T-helper 2 cell (primary cell): ENCODE results near the gene PFN3.
A peak's percentile ranks its signal among the peaks of the same experiment; 100 is the strongest.
"Not testable (repeated sequence)": the region's sequence is repeated elsewhere in the genome, so short reads cannot be mapped to it uniquely, and the experiment has no call there.

Experiments used
- DNase-seq, 5 experiments: peaks; one replicate each; pipeline versions ENCODE4 v3.0.0 to v3.0.0-alpha.2; 2012 to 2022

The PFN3 gene

DNA sequence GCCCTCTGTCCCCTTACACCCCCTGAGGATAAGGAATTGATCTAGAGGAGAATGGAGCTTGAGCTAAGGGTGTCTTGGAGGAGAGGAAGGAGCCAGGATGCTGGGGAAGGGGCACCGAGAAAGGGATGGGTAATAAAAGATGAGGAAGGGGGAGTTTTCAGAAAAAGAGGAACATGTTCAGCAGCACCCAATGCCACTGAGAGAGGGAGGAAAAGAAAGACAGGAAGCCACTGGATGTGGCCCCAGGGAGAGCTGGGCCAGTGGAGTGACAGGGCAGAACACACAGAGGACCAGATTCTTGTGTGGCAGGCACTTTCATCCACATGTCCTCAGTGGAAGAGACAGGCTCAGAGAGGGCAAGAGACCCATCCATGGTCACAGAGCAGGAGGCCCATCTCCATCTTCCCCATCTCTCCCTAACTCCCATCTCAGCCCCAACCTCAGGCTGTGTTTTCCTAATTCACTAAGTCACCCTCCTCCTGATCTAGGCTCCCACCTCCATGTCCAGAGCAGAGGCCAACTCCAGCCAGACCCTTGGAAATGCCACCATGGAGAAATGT, 7.2 kb downstream of the PFN3 start:
- DNase-seq: no peak

DNA sequence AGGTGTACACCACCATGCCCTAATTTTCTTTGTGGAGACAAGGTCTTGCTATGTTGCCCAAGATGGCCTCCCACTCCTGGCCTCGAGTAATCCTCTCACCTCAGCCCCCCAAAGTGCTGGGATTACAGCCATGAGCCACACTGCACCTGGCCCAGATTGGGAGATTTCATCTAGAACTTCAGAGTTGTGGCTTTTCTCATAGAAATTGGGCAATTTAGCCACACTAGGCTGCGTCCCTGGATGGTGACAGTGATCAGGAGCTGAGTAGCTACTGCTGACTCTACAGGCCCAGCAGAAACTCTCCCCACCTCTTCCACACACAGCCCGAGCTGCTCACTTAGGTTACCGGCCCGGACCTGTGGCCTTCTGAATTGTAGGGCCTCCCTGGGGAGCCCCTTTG, 7.7 kb downstream of the PFN3 start:
- DNase-seq: no peak

DNA sequence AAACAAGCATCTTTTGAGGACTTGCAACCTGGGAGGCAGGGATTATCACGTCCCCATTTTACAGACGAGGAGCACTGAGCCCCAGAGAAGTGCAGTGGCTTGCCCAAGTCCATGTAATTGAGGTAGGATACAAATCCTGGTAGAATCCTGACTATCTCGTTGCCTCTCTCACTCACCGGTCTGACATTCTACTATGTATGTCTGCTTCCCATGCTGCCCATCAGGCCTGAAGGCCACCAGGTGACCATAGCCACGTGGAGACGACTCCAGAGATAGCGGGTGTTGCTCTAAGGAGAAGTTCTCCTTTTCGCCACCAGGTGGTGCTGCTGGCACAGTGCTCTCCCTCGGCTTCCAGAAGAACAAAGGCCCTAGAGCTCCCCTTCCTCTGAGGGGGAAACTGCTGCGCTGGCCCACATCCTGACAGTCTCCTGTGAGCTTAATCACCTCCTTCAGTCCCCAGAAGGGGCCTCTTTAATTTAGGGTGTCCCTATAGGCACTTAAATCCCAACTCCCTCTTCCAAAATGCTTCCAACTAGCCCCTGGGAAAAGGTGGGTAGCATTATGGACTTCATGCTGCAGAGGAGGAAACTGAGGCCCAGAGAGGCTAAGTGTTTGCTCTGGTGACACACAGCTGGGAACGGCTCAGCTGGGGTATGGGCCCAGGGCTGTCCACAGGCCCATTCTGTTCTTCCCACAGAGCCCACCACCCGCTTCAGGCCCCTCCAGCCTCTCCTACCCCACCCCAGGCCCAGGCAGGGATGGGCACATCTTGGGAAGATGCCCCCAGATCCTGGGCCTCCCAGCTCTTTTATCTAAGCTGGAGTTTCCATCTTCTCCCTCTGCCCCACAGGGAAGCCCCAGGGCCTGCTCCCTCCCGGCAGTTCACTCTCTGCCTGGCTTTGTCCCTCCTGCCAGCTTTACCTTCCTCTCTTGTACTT, 9.8 kb downstream of the PFN3 start:
- DNase-seq: peak; percentile 56 to 89 (median 80)

DNA sequence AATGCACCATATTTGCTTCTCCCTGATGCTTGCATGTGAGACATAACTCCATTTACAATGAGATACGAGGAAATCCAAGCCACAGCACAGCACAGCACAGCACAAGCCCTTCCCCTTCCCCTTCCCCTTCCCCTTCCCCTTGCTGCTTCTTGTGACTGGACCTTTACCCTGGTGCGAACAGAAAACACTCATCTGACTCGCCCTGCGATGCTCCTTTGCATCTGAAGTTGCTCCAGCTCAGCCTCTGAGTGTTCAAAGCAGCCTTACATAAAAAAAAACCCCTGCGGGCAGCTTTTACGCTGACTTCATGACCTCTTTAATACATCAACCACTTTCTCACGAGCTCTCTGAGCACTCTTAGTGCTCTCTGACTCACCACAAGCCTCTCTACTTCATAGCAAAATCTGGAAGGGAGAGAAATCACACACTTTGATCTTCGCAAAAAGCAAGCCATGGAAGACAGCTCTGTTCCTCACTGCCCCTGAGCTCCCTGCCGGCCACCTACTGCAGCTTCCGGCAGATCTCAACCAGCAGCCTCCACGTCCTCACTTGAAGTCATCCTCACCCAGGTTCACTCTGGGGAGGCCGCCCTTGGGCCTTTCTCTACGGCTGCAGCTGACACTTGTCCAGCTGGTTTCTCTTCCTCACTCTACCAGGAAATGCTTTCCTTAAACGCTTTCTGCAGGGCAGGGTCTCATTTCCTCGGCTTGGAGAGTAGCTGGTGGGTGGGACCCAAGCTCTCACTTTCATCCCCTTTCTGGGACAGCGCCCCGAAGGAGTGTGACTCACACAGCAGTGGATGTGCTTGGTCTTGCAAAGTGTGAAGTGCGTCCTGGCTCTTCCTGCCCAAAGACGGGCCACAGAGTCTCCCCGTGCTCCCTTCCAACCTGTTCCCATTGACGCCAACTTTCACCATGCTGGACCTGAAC, 11.0 kb downstream of the PFN3 start:
- peak in 4 of 5 experiments; percentile 27 to 88 (median 58) for DNase-seq

DNA sequence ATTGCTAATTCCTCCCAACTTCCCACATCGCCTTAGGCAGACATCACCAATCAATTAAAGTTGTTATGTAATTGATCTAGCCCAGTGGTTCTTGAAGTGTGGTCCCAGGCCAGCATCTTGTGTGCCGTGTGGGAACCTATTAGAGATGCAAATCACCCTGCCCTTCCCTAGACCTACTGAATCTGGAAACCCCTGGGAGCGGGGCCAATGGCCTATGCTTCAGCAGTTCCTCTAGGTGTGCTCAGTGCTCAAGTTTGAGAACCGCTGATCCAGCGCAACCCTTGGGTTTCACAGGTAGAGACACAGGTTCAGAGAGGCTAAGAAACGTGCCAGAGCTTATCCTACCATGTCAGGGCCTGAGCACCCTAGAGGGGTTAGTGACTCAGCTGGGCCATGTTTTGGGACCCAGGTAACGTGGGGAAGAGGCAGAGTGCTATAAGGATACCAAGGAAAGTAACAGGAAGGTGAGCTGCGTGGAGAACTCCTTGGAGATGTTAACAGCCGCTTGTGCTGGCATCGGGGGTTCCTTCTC, 11.9 kb downstream of the PFN3 start:
- no peak for DNase-seq

DNA sequence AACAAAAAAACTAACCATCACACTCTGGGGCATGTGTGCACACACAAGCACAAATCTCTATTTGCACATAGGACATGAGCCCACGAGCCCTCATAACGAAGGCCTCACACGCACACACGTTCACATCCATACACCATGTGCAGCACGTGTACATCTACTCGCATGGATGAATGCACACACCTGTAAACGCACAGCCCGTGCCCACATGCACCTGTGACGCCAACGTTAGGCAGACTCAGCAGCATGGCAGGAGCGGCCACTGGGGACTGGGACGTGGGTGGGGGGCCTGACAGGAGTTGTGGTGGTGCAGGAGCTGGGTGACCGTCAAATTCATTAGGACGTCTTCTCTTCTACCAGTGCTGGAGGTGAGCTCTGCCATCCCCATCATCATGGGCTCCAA, 13.1 kb downstream of the PFN3 start:
- no peak for DNase-seq

DNA sequence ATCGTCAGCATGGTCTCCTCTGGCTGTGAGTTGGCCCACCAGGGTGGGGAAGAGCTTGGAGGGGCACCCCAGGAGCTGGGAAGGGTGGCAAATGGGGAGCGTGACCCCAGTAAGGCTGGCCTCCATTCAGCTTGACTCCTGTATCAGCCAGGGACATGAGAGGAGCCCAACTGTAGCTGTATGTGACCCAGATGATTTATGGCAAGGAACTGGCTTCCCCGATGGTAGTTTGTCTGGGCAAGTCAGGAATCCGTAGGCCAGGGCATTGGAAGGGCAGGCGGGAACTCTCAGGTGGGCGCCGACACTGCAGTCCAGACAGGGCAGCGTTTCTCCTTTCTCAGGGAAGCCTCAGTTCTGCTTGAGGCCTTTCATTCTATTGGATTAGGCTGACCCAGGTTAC, 13.9 kb downstream of the PFN3 start:
- DNase-seq: no peak

DNA sequence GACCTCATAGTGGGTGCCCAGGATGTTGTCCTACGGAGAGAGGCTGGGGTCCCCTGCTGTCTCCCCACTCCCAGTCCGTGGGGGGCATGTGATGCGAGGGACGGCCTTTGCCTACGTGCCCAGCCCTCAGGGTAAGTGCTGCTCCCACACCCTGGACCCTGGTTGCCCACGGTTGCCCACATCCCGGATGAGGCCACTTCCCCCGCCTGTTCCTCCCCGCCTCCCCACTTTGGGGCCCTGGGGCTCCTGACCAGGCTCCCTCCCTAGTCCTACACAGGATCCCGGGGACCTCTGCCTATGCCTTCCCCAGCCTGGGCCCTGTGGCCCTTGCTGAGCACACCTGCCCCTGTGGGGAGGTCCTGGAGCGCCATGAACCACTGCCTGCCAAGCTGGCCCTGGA, 14.7 kb downstream of the PFN3 start:
- no peak for DNase-seq

DNA sequence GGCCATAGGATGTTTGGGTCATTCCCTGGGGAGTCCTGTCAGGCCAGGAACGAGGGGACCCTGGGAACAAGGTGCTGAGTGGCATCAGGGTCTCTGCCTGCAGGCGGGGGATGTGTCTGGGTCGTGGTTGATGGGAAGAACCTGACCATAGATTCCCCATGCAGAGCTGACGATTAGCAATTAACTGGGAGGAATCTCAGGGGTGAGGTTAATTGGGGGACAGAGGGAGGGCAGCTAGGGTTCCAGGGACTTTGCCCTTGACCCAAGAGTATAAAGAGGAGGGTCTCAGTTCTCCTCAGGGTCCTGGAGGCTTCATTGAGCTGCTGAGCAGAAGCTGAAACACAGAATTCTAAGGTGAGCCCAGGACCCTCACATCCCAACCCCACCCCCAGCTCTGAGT, 16.3 kb downstream of the PFN3 start, which contains the start of gene SLC34A1:
Gene SLC34A1 (plus strand): TSS at position 301 of the 400 bp plus-strand sequence. CDS start 1,308 bp downstream, outside the sequence.
- no peak for DNase-seq

DNA sequence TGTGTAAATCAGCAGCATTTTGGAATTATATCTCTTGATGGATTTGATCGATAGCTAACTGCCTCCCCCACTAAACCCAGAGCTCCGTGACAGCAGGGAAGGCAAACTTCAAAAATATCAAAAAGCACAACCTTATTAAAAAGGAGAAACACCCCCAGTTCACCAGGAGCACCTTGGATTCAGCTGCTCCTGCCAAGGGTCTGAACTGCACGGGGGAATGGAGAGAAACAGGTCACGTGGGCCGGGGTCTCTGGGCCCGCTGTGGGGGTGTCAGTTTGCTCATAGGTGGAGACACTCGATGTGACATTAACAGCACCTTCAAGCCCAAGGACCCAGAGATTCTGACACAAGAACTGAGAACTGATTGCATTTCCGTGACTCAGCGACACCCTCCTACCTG, 17.3 kb downstream of the PFN3 start:
- DNase-seq: no peak

DNA sequence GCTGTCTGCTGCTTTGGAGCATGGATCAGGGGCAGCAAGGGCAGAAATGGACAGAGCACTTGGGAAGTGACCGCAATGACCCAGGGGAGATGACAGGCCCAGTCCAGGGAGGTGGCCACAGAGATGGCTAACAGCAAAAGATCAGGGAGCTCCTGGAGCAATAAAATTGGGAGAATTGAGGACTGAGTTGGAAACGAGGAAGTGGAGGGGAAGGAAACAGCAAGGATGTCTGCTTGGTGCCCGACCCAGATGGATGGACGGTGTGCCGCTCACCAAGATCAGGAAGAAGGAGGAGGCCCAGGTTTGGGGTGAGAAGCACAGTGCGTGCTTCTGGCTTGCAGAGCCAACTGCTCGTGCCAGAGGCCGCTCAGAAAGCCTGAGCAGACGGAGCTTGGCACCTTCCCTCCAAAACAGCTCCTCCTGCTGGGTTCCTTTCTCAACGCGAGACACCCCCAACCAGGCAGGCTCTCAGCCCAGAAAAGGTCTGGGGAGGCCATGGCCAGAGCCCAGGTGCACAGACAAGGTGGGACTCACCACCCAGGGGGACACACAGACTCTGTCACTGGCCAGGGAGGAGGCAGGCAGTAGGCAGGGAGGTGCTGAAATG, 17.9 kb downstream of the PFN3 start:
- peak in 1 of 5 experiments; percentile 45 for DNase-seq

DNA sequence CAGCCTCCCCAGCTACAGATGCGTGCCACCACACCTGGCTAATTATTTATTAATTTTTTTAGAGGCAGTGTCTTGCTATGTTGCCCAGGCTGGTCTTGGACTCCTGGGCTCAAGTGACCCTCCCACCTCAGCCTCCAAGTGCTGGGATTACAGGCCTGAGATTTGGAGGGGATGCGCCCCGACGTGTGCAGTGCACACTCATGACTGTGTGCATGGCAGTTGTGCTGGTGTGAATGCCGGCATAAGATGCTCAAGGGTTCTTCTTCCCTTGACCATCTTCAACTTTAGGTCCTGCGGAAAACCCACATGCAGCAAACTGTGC, 19.7 kb downstream of the PFN3 start:
- DNase-seq: no peak

DNA sequence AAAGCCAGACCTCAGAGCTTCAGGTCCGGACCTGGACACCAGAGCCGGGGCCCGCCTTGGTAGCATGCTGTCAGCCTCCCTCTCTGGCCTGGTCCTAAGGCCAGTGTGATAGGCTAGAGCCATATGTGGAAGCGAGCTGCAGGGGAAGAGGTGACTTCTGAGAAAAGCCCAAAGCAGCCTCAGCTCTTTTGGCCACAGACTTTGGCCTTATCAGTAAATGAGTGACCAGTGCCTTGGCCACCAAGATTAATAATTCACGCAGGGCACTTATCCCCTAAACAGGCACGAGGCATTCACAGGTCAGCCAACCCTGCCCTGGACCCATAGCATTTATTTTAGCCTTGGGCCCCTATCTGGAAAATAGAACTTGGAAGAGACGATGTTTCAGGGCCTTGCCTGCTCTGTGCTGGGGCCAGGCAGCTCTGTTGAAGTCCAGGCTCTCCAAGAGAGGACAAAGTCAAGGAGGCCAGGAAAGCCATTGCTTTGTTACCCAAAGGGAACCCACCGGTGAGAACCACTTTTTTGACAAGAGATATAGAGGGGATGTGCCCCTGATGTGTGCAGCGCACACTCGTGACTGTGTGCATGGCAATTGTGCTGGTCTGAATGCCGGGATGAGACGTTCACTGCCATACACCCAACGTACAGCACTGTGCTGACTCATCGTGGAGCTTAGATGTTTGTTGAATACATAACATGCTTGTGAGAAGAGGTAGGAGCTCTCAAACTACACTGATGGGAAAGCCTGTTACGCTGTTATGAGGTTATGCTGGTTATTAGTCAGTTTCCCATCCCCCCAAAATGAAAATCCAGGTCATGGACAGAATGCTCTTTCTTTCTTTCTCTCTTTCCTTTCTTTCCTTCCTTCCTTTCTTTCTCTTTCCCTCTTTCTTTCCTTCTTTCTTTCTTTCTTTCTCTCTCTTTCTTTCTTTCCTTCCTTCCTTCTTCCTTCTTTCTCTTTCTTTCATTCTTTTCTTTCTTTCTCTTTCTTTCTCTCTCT, 21.3 kb downstream of the PFN3 start:
- peak in 1 of 5 experiments; percentile 60 for DNase-seq

DNA sequence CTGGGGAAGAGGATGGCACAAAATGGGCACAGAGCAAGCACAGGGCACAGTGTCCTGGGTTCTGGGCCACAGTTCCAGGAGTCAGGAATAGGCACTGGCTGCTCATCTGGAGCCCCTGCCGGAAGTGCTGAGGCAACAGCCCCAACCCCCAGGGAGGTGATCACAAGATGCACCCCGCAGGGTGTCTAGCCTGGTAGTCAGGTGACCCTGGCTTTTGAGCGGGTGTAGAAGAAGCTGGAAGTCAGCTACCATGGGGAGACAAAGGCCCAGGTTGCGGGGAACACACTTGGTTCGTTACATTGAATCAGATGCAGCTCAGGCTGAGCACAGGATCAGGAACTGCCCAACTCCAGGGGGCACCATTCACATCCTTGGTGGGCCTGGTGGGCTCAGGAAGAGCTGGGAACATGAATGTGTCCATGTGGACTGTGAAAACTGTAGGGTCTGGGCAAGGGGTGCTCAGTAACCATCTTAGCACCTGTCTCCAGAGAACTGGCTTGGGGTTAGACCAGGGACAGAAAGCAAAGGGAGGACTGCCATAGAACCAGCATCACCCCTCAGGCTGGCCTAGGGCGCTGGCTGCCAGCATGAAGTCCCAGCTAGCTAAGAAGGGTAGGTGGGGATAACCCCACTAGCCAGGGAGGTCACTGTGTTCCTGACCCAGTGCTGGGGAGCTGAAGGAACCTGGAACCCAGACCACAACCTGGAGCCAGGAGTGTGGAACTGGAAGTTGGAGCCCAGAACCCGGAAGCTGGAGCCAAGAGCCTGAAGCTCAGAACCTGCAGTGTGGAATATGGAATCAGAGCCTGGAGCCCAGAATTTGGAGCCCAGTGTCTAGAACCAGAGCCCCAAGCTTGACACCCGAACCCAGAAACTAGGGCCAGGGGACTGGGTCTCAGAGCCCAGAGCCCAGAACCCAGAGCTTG, 22.3 kb downstream of the PFN3 start:
- DNase-seq: no peak

DNA sequence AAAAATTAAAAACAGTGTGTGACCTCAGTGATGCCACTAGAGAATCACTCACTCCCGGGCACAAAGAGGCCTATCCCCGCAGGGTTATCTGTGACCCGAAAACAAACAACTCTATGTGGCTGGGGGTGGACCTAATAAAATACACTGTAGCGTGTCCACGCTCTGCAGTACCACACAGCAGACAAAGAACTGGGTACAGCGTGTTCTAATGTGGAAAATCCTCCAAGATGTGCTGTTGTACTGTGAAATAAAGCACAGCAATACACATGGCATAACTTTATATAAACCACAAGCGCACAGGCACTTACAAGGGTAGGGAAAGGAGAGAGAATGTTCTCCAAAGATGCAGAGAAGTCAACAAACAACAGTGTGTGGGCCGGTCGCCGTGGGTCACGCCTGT, 24.4 kb downstream of the PFN3 start:
- no peak for DNase-seq

DNA sequence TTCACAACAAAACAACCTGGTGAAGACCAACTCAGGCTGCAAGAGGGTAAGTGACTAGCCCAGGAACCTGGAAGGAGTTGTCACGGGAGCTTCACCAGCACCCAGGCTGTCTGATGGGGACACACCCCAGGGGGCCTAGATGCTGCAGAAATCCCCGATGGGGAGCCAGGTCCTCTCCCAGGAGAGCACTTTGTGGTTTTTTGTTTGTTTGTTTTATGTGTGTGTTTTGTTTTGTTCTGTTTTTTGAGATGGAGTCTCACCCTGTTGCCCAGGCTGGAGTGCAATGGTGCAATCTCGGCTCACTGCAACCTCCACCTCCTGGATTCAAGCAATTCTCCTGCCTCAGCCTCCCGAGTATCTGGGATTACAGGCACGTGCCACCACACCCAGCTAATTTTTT, 24.9 kb downstream of the PFN3 start:
- not testable (repeated sequence) for DNase-seq

DNA sequence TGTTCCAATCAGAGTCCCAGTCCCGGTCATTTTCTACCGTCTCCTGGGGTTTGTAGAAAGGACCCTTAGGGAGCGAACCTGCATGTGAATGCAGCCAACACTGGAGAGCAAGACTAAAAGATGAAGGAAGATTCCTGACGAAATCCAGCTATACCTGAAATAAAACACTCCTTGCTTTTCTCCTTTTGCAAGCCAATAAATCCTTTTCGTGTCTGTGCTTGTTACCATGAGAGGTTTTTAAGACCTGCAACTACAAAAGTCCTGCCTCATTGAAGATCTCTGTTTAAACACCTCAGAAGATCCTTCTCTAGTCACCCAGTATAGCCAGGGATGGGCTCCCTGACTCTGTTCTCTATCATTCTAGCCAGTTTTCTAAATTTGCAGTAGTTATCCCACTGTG, 26.2 kb downstream of the PFN3 start:
- DNase-seq: no peak

DNA sequence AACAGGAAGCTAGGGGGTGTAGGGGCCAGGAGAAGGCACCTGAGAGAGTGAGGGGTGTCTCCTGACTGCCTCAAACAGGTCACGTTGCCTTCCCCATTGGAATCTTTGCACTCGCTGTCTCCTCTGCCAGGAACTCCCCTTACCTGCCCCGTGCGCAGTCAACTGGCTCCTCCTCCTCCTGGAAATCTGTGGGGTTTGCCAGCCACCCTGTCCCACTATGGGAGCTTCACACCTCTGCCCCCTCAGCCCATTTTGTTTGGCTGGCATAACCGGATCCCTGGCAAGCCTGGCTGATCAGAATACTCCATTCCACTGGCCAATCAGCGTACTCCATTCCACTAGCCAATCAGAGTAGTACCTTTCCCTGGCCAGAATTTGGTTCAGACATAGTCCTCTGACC, 26.7 kb downstream of the PFN3 start:
- DNase-seq: no peak

DNA sequence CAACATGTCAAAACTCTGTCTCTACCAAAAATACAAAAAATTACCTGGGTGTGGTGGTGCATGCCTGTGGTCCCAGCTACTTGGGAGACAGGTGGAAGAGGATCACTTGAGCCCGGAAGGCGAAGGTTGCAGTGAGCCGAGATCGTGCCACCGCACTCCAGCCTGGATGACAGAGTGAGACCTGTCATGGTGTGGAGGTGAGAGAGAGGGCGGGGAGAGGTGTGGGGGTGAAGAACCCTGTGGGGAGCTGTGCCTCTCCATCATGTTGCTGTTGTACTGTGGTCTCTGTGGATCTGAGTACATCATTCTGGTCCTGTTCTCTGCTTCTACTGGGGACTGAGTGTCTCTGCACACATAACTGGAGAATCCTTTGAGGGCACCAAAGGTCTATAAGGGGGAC, 27.6 kb downstream of the PFN3 start:
- peak in 1 of 5 experiments; percentile 66 for DNase-seq
